Activated naive CD8-positive, alpha-beta T cell (primary cell): Measurements from ENCODE around the gene RIPOR1.
"Not testable (repeated sequence)": the region's sequence is repeated elsewhere in the genome, so short reads cannot be mapped to it uniquely, and the experiment has no call there.

Experiments
- H3K27ac Mint-ChIP-seq: one replicate; pipeline ENCODE4 v1.8.0; 2021; ENCODE audit warnings: mixed read lengths
- H3K27me3 Mint-ChIP-seq: one replicate; pipeline ENCODE4 v1.8.0; 2021; ENCODE audit warnings: mixed read lengths
- H3K36me3 Mint-ChIP-seq: one replicate; pipeline ENCODE4 v1.8.0; 2021; ENCODE audit warnings: mixed read lengths
- H3K4me1 Mint-ChIP-seq: one replicate; pipeline ENCODE4 v1.8.0; 2021; ENCODE audit warnings: low read depth, mixed read lengths
- H3K4me3 Mint-ChIP-seq: one replicate; pipeline ENCODE4 v1.8.0; 2021; ENCODE audit warnings: mild to moderate bottlenecking, mixed read lengths
- H3K9me3 Mint-ChIP-seq: one replicate; pipeline ENCODE4 v1.8.0; 2021; ENCODE audit warnings: low read depth, mixed read lengths

The RIPOR1 gene

DNA sequence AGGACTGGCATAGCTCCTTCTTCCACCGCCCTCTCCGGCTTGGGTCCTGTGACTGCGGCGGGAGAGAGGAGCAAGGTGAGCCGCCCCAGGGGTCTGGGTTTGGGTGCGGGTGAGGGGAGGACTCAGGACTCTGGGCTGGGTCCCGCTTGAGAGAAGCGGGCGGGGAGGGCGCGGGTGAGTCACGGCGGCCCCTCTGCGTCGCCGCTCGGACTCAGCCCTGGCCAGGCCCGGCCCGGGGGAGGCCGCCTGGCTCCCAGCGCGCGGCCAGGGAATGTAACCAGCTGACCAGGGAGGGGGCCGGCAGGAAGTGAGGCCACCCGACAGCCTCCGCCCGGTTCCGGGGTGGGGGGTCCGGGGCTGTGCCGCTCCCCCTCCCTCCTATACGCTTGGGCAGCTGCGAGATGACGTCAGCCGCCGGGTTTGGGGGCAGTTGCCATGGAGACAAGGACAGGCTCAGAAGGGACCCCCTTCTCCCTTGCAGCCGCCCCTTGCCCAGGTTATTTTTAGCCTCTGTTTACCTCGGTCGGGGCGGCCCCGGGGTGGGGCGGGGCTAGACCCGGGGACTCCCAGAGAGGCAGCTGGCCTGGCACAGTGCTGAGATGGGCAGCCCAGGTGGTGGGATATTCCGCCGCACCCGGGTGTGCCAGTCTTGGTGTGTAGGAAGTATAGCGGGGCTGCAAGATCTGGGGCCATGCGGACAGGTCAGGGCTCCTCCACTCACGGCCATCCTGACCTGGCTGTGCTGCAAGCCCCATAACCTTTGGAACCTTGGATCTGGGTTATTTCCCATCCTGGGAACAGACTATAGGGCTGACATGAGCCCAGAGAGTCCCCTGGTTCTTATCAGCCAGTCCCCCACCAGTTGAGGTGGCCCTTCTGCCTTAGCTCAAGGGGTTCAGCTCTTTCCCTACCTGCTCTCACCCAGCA lies 1.6 kb downstream of the RIPOR1 start:
- peaks cover 2% of the 10 kb centered on the region for H3K27me3 Mint-ChIP-seq
- H3K27ac Mint-ChIP-seq: no peak overlapping the region

DNA sequence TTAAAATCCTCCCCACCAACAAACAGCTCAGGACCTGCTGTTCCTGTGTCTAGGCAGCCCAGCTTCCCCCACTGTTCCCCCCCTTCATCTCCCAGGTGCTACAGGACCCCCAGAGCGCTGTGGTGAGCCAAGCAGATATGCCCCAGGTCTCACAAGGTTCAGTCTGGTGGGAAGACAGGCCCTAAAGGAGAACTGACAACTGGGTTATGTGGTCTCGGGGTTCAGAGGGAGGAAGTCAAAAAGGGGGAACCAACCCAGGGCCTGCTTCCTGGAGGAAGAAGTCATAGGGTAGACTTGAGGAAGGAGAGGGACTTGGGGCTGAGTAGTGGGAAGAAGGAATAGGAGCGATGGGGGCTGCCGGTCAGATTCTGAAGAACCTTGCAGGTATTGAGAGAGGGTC lies 2.6 kb downstream of the RIPOR1 start:
- no peak overlapping the region for H3K27ac Mint-ChIP-seq
- peaks cover 2% of the 10 kb centered on the region for H3K27me3 Mint-ChIP-seq
- no peaks in the 10 kb centered on the region for H3K9me3 Mint-ChIP-seq
- H3K36me3 Mint-ChIP-seq: no peaks in the 10 kb centered on the region
- H3K4me3 Mint-ChIP-seq: peak overlapping the region; percentile 57
- peaks cover 21% of the 10 kb centered on the region for H3K4me1 Mint-ChIP-seq

More for the DNA sequence above, 1.6 kb downstream of the RIPOR1 start:
- Mint-ChIP-seq H3K36me3 (no peaks in the 10 kb centered on the region), H3K9me3 (no peaks in the 10 kb centered on the region), H3K4me3 (peak overlapping the region; percentile 86), H3K4me1 (peaks cover 19% of the 10 kb centered on the region)

DNA sequence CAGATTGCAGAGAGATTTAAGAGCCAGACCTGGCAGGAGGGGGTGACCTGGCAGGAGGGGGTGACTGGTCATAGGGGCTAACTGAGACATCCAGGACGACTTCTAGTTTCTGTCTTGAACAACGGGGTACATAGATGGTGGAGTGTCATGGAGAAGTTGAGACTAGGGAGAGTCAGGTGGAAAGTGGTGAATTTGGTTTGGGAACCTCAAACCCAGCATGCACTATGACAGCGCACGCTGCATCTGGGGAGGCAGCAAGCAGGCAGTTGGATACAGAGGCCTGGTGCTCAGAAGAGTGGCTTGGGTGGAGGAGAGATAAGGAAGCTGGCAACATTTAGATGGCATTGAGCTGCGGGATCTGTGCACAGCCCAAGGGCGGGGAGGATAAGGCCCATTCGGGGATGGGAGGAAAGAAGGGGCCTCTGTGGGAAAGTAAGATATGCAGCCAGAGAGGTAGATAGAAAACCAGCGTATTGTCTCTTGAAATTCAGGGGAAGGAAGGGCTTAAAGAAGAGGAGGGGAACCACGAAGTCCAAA lies 4.5 kb downstream of the RIPOR1 start:
- Mint-ChIP-seq H3K27me3 (peaks cover 2% of the 10 kb centered on the region), H3K27ac (no peak overlapping the region), H3K36me3 (no peaks in the 10 kb centered on the region), H3K4me3 (no peak overlapping the region), H3K4me1 (peaks cover 27% of the 10 kb centered on the region), H3K9me3 (no peaks in the 10 kb centered on the region)

GRCh38 chr16:67533987-67534386 lies 5.4 kb downstream of the RIPOR1 start:
- not testable (repeated sequence) for H3K4me3 Mint-ChIP-seq, H3K27ac Mint-ChIP-seq, H3K36me3 Mint-ChIP-seq, H3K27me3 Mint-ChIP-seq, H3K9me3 Mint-ChIP-seq
- H3K4me1 Mint-ChIP-seq: peaks cover 31% of the 10 kb centered on the region

DNA sequence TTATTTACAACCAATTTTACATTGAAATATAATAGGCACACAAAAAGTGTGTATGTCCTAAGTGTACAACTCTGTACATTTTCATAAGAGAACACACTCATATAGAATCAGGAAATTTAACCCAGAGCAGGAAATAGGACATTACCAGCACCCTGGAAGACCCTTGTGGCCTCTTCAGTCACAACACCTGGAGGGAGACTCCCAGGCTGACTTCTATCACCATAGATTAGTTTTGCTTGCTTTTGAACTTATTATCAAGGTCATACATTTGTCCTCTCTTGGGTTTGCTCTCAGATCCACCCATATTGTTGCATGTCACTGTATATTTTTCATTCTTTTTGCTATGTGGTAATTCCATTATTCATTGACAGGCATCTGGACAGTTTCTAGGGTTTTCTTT lies 5.8 kb downstream of the RIPOR1 start:
- no peak overlapping the region for H3K27ac Mint-ChIP-seq
- H3K4me1 Mint-ChIP-seq: peaks cover 35% of the 10 kb centered on the region
- H3K9me3 Mint-ChIP-seq: no peaks in the 10 kb centered on the region
- H3K27me3 Mint-ChIP-seq: peaks cover 2% of the 10 kb centered on the region
- H3K36me3 Mint-ChIP-seq: no peaks in the 10 kb centered on the region
- H3K4me3 Mint-ChIP-seq: no peak overlapping the region

DNA sequence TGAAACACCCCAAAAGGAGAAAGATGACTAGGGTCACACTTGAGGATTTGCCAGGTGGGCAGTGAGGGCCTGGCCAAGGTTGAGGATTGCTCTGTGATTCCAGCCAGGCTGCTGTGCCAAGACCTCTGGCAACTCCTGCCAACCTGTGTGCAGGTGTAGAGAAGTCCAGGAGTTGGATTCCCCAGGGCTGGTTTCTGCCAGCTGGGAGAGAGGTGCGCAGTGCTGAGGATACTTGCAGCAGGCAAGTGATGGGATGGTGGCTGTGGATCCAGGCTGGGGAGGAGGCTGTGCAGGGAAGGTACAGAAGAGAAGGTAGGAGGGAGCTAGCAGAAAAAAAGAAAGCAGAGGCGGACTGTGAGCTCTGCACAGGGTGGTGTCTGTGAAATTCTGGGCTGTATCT lies 6.6 kb downstream of the RIPOR1 start:
- H3K9me3 Mint-ChIP-seq: no peaks in the 10 kb centered on the region
- peaks cover 30% of the 10 kb centered on the region for H3K4me1 Mint-ChIP-seq
- no peaks in the 10 kb centered on the region for H3K36me3 Mint-ChIP-seq
- H3K27ac Mint-ChIP-seq: no peak overlapping the region
- no peaks in the 10 kb centered on the region for H3K27me3 Mint-ChIP-seq
- H3K4me3 Mint-ChIP-seq: peak overlapping the region; percentile 50

DNA sequence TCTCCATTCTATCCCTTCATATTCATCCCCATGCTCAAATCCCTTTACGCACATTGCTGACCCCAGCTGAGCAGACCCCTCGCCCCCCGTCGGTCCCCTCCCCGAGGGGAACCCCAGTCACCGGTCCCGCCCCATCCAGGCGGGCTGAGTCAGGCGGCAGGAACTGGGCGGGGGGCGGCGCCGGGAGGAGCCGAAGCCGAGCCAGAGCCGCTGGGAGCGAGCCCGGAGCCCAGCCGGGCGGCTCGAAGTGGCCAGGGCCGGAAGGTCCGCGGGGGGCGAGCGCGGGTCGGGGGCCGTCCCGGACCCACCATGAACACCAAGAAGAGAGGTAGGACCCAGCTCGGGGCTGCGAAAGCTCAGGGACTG lies 8.6 kb downstream of the RIPOR1 start:
- no peaks in the 10 kb centered on the region for H3K27me3 Mint-ChIP-seq
- no peaks in the 10 kb centered on the region for H3K36me3 Mint-ChIP-seq
- H3K27ac Mint-ChIP-seq: peak overlapping the region; percentile 55
- H3K4me1 Mint-ChIP-seq: peaks cover 23% of the 10 kb centered on the region
- peak overlapping the region; percentile 77 for H3K4me3 Mint-ChIP-seq
- H3K9me3 Mint-ChIP-seq: no peaks in the 10 kb centered on the region

DNA sequence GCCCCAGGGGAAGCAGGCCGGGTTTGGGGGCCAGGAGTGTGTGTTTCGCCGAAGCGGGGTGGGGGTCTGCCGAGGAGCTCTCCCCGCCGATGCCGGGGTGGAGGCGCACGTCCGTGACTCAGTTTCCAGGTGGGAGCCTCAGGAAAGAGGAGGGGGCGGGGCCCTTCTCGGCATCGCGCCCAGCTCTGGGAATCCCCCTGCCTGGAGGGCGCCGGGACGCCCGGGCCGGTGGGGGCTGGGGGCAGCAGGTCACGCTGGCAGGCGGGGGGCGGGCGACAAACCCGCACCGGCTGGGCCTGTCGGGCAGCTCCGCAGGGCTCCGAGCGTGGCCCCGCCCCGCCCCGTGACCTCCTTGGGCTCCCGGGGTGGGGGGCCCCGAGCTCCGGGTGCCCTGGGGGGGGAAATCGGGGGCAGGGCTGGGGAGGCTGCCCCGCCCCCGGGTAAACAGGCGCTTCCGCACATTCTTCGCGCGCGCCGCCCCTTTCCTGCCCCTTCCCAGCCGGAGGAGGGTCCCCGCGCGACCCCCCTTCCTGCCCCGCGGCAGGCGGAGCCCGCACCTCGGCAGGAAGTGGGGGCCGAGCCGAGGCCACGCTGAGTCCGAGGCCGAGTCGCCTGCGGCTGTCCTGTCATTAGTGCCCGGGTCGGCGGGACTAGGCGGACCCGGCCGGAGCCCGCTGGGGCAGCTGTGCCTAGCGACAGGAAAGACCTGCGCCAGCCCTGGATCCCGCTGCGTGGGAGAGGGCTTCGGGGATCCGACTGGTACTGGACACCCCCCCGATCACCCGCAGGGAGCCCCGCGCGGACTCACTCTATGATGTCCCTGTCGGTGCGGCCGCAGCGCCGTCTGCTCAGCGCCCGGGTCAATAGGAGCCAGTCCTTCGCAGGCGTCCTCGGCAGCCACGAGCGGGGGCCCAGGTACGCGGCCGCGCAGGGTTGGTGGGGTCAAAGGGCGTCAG lies 9.3 kb downstream of the RIPOR1 start:
- H3K9me3 Mint-ChIP-seq: no peaks in the 10 kb centered on the region
- no peaks in the 10 kb centered on the region for H3K36me3 Mint-ChIP-seq
- no peak overlapping the region for H3K27ac Mint-ChIP-seq
- H3K4me3 Mint-ChIP-seq: peak overlapping the region; percentile 83
- H3K27me3 Mint-ChIP-seq: no peaks in the 10 kb centered on the region
- H3K4me1 Mint-ChIP-seq: peaks cover 28% of the 10 kb centered on the region

- Mint-ChIP-seq H3K36me3 (no peaks in the 10 kb centered on the region), H3K27ac (no peak overlapping the region), H3K27me3 (no peaks in the 10 kb centered on the region), H3K4me1 (peaks cover 31% of the 10 kb centered on the region), H3K9me3 (no peaks in the 10 kb centered on the region), H3K4me3 (peak overlapping the region; percentile 83)
Measured at GRCh38 chr16:67538666-67539101, 10.1 kb downstream of the RIPOR1 start.

- H3K4me1 Mint-ChIP-seq: peaks cover 31% of the 10 kb centered on the region
- no peaks in the 10 kb centered on the region for H3K36me3 Mint-ChIP-seq
- peak overlapping the region; percentile 83 for H3K4me3 Mint-ChIP-seq
- peak overlapping the region; percentile 41 for H3K27ac Mint-ChIP-seq
- no peaks in the 10 kb centered on the region for H3K9me3 Mint-ChIP-seq
- H3K27me3 Mint-ChIP-seq: no peaks in the 10 kb centered on the region
Measured at GRCh38 chr16:67539271-67539670, 10.6 kb downstream of the RIPOR1 start.

- Mint-ChIP-seq H3K9me3 (no peaks in the 10 kb centered on the region), H3K4me3 (peak overlapping the region; percentile 83), H3K36me3 (no peaks in the 10 kb centered on the region), H3K4me1 (peaks cover 31% of the 10 kb centered on the region), H3K27me3 (no peaks in the 10 kb centered on the region), H3K27ac (peak overlapping the region; percentile 34)
Measured at GRCh38 chr16:67539691-67540635, 11.3 kb downstream of the RIPOR1 start.

GRCh38 chr16:67540756-67541155 lies 12.1 kb downstream of the RIPOR1 start:
- no peak overlapping the region for H3K27ac Mint-ChIP-seq
- no peak overlapping the region for H3K4me3 Mint-ChIP-seq
- no peaks in the 10 kb centered on the region for H3K9me3 Mint-ChIP-seq
- no peaks in the 10 kb centered on the region for H3K27me3 Mint-ChIP-seq
- H3K4me1 Mint-ChIP-seq: peaks cover 29% of the 10 kb centered on the region
- H3K36me3 Mint-ChIP-seq: no peaks in the 10 kb centered on the region

DNA sequence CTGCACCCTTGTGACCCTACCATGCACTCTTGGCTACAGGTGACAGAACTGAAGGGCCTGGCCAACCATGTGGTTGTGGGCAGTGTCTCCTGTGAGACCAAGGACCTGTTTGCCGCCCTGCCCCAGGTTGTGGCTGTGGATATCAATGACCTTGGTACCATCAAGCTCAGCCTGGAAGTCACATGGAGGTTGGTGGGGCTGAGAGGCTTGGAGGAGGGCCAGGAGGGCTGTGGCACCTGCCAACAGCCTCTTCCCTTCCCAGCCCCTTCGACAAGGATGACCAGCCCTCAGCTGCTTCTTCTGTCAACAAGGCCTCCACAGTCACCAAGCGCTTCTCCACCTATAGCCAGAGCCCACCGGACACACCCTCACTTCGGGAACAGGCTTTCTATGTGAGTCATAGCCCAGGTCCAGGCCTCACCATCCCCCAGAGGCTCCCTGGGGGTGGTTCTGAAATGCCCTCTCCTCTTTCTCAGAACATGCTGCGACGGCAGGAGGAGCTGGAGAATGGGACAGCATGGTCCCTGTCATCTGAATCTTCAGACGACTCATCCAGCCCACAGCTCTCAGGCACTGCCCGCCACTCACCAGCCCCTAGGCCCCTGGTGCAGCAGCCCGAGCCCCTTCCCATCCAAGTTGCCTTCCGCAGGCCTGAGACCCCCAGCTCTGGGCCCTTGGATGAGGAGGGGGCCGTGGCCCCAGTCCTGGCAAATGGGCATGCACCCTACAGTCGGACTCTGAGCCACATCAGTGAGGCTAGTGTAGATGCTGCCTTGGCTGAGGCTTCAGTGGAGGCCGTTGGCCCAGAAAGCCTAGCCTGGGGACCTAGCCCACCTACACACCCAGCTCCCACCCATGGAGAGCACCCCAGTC lies 13.0 kb downstream of the RIPOR1 start:
- peaks cover 30% of the 10 kb centered on the region for H3K4me1 Mint-ChIP-seq
- no peak overlapping the region for H3K4me3 Mint-ChIP-seq
- no peaks in the 10 kb centered on the region for H3K36me3 Mint-ChIP-seq
- no peaks in the 10 kb centered on the region for H3K9me3 Mint-ChIP-seq
- no peak overlapping the region for H3K27ac Mint-ChIP-seq
- H3K27me3 Mint-ChIP-seq: no peaks in the 10 kb centered on the region
